Heart left ventricle (tissue), 13 donors: ENCODE data around the gene YBX2.

Source experiments
- CTCF ChIP-seq, 12 donors: fragments of 200-600 bp; sonication (generic) in 4 of 12; IDR thresholded peaks; one replicate each; pipeline versions ENCODE4 v1.5.0 to v1.8.0; 2018 to 2022; ENCODE audit warnings: antibody characterized with exemption in 12 of 12, mild to moderate bottlenecking in 5 of 12
- POLR2A ChIP-seq, 2 donors: fragments of 450-650 bp; IDR thresholded peaks; one replicate each; pipeline ENCODE4 v1.6.1; 2017; ENCODE audit warnings: antibody characterized with exemption in 2 of 2, mild to moderate bottlenecking in 2 of 2, moderate library complexity in 2 of 2
- donor health status: ischemic (EF 13 %, LVEDD 7.1; RV severe dilation, severe dysfunction).
- donor health status: DM: no; HTN: yes; CAD: no.
- donor health status: DM: no; HTN: no; CAD: no.
- donor health status: ischemic (EF 25% LVEDD 6.9; RV normal size, moderate dysfunction).
- donor health status: ischemic (EF 25% LVEDD 5.7; RV mildly dilated, moderate dysfunction).
- donor health status: ischemic (EF 35%, LVEDD 5.7; RV mildly dilated, moderate dysfunction).
- donor health status: nonischemic (EF 11% LVEDD 7.7; RV severe dilation, severe dysfunction).
- donor health status: DM: yes; HTN: yes; CAD: no.
- donor health status: PGD.
- donor health status: ischemic (EF 29% LVEDD 5.4; RV normal size, mild dysfunction).
- donor health status: nonischemic (EF 23%, LVEDD 6.1; RV moderate dilation, normal function).

GRCh38 chr17:7340179-7340578, 45.7 kb upstream of the YBX2 start:
- TF ChIP-seq CTCF (IDR thresholded peaks at IDR 0.05) (no peak), POLR2A (IDR thresholded peaks at IDR 0.05) (no peak)
